Activated CD4-positive, alpha-beta T cell treated with anti-CD3 and anti-CD28 coated beads for 36 hours (primary cell): ENCODE results near the gene PIGX. TPM values are rescaled to one million over a fixed set of nuclear protein-coding genes. Genes with fewer than 3 reads are reported as not detected.
A peak's percentile ranks its signal among the peaks of the same experiment; 100 is the strongest.

Source experiments
- ATAC-seq: fragments of 200-7000 bp; cut with Tn5 transposase; one replicate; pipeline ENCODE4 v1.10.0; 2021; ENCODE audit warnings: mild to moderate bottlenecking, moderate library complexity
- CTCF ChIA-PET: fragments of 350-600 bp; sonication (Branson Sonifier 250); formaldehyde crosslinking; loops from one replicate; lab custom pipeline; 2021; ENCODE audit warnings: antibody characterized with exemption; lab: Charles Lee
- POLR2A ChIA-PET: fragments of 350-600 bp; sonication (Branson Sonifier 250); formaldehyde crosslinking; loops from one replicate; lab custom pipeline; 2021; ENCODE audit warnings: antibody characterized with exemption, inconsistent platforms; lab: Charles Lee
- DNase-seq: peaks from one replicate; pipeline ENCODE4 v3.0.0-alpha.2; 2020
- H3K27ac Mint-ChIP-seq: one replicate; pipeline ENCODE4 v1.8.0; 2021; ENCODE audit warnings: mixed read lengths
- H3K27me3 Mint-ChIP-seq: one replicate; pipeline ENCODE4 v1.8.0; 2021; ENCODE audit warnings: mixed read lengths
- H3K36me3 Mint-ChIP-seq: one replicate; pipeline ENCODE4 v1.8.0; 2021; ENCODE audit warnings: low read depth, mixed read lengths
- H3K4me1 Mint-ChIP-seq: one replicate; pipeline ENCODE4 v1.8.0; 2021; ENCODE audit warnings: mixed read lengths
- H3K4me3 Mint-ChIP-seq: one replicate; pipeline ENCODE4 v1.8.0; 2021; ENCODE audit warnings: mild to moderate bottlenecking, moderate library complexity, mixed read lengths
- H3K9me3 Mint-ChIP-seq: one replicate; pipeline ENCODE4 v1.8.0; 2021; ENCODE audit warnings: low read depth, mixed read lengths
- intact Hi-C, 2 experiments: fragments of 100-400 bp; cut with DNase I in 1 of 2; cut with micrococcal nuclease in 1 of 2; formaldehyde crosslinking; loops; one replicate each; pipeline versions ENCODE4 v1.14.2 to v1.15.1; 2022 to 2024; cut with DNase I, micrococcal nuclease
- total RNA-seq, 2 experiments: library from RNA; stranded (reverse); gene quantifications; one replicate each; pipeline ENCODE4 v1.2.3, GENCODE V29; 2021

PIGX gene
- total RNA-seq, 2 experiments from 2014 or later, result 37.8 to 42.2 TPM

- POLR2A ChIA-PET, result no interaction called here
- Mint-ChIP-seq H3K4me1 (peaks cover 12% of the 10 kb centered on the region), H3K27me3 (no peaks in the 10 kb centered on the region), H3K9me3 (peaks cover 6% of the 10 kb centered on the region), H3K4me3 (no peak overlapping the region), H3K36me3 (peaks cover 2% of the 10 kb centered on the region), H3K27ac (no peak overlapping the region)
- ATAC-seq (no peak), DNase-seq (no peak)
- intact Hi-C loops, result loop anchor here in 1 of 2 experiments (5.0 kb wide), 1 partner anchor 149 kb away; no protein-coding TSS in a partner anchor
- CTCF ChIA-PET, result interaction anchor here (0.6 to 9.1 kb wide), 9 partner anchors 9 to 434 kb away, joined by 3 to 216 read pairs (median 6); no protein-coding TSS in a partner anchor
Observed at GRCh38 chr3:196686436-196686835, 25.7 kb upstream of the PIGX start.

- intact Hi-C loops, result loop anchor here in 1 of 2 experiments (5.0 kb wide), 1 partner anchor 151 kb away; no protein-coding TSS in a partner anchor
- DNase-seq (no peak), ATAC-seq (no peak)
- Mint-ChIP-seq H3K4me1 (peaks cover 12% of the 10 kb centered on the region), H3K9me3 (no peaks in the 10 kb centered on the region), H3K4me3 (no peak overlapping the region), H3K36me3 (no peaks in the 10 kb centered on the region), H3K27me3 (no peaks in the 10 kb centered on the region), H3K27ac (no peak overlapping the region)
- ChIA-PET CTCF (interaction anchor here (0.6 to 9.1 kb wide), 7 partner anchors 8 to 81 kb away, joined by 3 to 216 read pairs (median 4); no protein-coding TSS in a partner anchor), POLR2A (no interaction called here)
Observed at GRCh38 chr3:196688349-196688748, 23.8 kb upstream of the PIGX start.

GRCh38 chr3:196689941-196690660 lies 22.1 kb upstream of the PIGX start:
- H3K4me3 Mint-ChIP-seq, result no peak overlapping the region
- H3K27ac Mint-ChIP-seq, result no peak overlapping the region
- H3K36me3 Mint-ChIP-seq, result no peaks in the 10 kb centered on the region
- intact Hi-C loops, result loop anchor here in 1 of 2 experiments (5.0 kb wide), 1 partner anchor 153 kb away; no protein-coding TSS in a partner anchor
- ATAC-seq (no peak), DNase-seq (no peak)
- H3K27me3 Mint-ChIP-seq, result no peaks in the 10 kb centered on the region
- CTCF ChIA-PET, result interaction anchor here (0.8 to 9.1 kb wide), 3 partner anchors 17 to 154 kb away, joined by 4 to 216 read pairs (median 6); no protein-coding TSS in a partner anchor
- no peaks in the 10 kb centered on the region for H3K9me3 Mint-ChIP-seq
- peaks cover 3% of the 10 kb centered on the region for H3K4me1 Mint-ChIP-seq
- POLR2A ChIA-PET, result no interaction called here

GRCh38 chr3:196691386-196691785 lies 20.8 kb upstream of the PIGX start:
- intact Hi-C loops, result no loop called here
- Mint-ChIP-seq H3K27me3 (no peaks in the 10 kb centered on the region), H3K9me3 (no peaks in the 10 kb centered on the region), H3K4me3 (no peak overlapping the region), H3K4me1 (peaks cover 3% of the 10 kb centered on the region), H3K27ac (no peak overlapping the region), H3K36me3 (no peaks in the 10 kb centered on the region)
- DNase-seq, result no peak
- ChIA-PET POLR2A (no interaction called here), CTCF (interaction anchor here (1.7 to 9.1 kb wide), 2 partner anchors 16 to 84 kb away, joined by 4 to 216 read pairs; no protein-coding TSS in a partner anchor)
- no peak for ATAC-seq

- no peak overlapping the region for H3K4me3 Mint-ChIP-seq
- ChIA-PET POLR2A (interaction anchor here (0.7 to 1.0 kb wide), 2 partner anchors 18 to 85 kb away, joined by 3 to 4 read pairs; partner anchors contain the start of genes CEP19 and PIGX), CTCF (interaction anchor here (0.6 to 1.1 kb wide), 3 partner anchors 85 to 1128 kb away, joined by 3 read pairs; no protein-coding TSS in a partner anchor)
- H3K4me1 Mint-ChIP-seq, result peaks cover 3% of the 10 kb centered on the region
- H3K36me3 Mint-ChIP-seq, result no peaks in the 10 kb centered on the region
- intact Hi-C loops, result no loop called here
- peak; percentile 48 for ATAC-seq
- peak; percentile 39 for DNase-seq
- H3K27ac Mint-ChIP-seq, result no peak overlapping the region
- H3K9me3 Mint-ChIP-seq, result no peaks in the 10 kb centered on the region
- H3K27me3 Mint-ChIP-seq, result no peaks in the 10 kb centered on the region
Observed at GRCh38 chr3:196694202-196694638, 18.0 kb upstream of the PIGX start.

GRCh38 chr3:196694941-196695848 lies 17.0 kb upstream of the PIGX start:
- CTCF ChIA-PET, result interaction anchor here (0.9 to 2.1 kb wide), 4 partner anchors 10 to 112 kb away, joined by 3 to 7 read pairs (median 4); partner anchors contain the start of genes CEP19 and PIGX
- Mint-ChIP-seq H3K9me3 (no peaks in the 10 kb centered on the region), H3K27ac (no peak overlapping the region), H3K4me3 (peak overlapping the region; percentile 39), H3K4me1 (peaks cover 3% of the 10 kb centered on the region), H3K36me3 (no peaks in the 10 kb centered on the region), H3K27me3 (no peaks in the 10 kb centered on the region)
- intact Hi-C loops, result no loop called here
- POLR2A ChIA-PET, result no interaction called here
- peak; percentile 40 for DNase-seq
- ATAC-seq, result peak; percentile 25

GRCh38 chr3:196695849-196696226 lies 16.3 kb upstream of the PIGX start:
- H3K4me1 Mint-ChIP-seq, result peaks cover 3% of the 10 kb centered on the region
- peak; percentile 42 for ATAC-seq
- H3K27ac Mint-ChIP-seq, result peak overlapping the region; percentile 67
- peak; percentile 22 for DNase-seq
- CTCF ChIA-PET, result interaction anchor here (0.6 to 2.1 kb wide), 7 partner anchors 9 to 453 kb away, joined by 3 to 9 read pairs (median 4); partner anchors contain the start of genes CEP19 and PIGX
- intact Hi-C loops, result no loop called here
- H3K4me3 Mint-ChIP-seq, result peak overlapping the region; percentile 39
- H3K27me3 Mint-ChIP-seq, result no peaks in the 10 kb centered on the region
- H3K36me3 Mint-ChIP-seq, result no peaks in the 10 kb centered on the region
- POLR2A ChIA-PET, result no interaction called here
- H3K9me3 Mint-ChIP-seq, result no peaks in the 10 kb centered on the region

- DNase-seq (no peak), ATAC-seq (no peak)
- intact Hi-C loops, result no loop called here
- ChIA-PET POLR2A (no interaction called here), CTCF (interaction anchor here (0.6 to 2.1 kb wide), 3 partner anchors 10 to 138 kb away, joined by 3 to 9 read pairs (median 7); no protein-coding TSS in a partner anchor)
- Mint-ChIP-seq H3K4me3 (no peak overlapping the region), H3K27ac (no peak overlapping the region), H3K4me1 (peaks cover 3% of the 10 kb centered on the region), H3K36me3 (no peaks in the 10 kb centered on the region), H3K27me3 (no peaks in the 10 kb centered on the region), H3K9me3 (no peaks in the 10 kb centered on the region)
Observed at GRCh38 chr3:196697270-196697669, 14.9 kb upstream of the PIGX start.

- no peak for ATAC-seq
- H3K9me3 Mint-ChIP-seq, result no peaks in the 10 kb centered on the region
- ChIA-PET POLR2A (no interaction called here), CTCF (interaction anchor here (0.5 to 0.7 kb wide), 2 partner anchors 89 to 95 kb away, joined by 3 read pairs; no protein-coding TSS in a partner anchor)
- no peak overlapping the region for H3K4me3 Mint-ChIP-seq
- intact Hi-C loops, result no loop called here
- H3K27ac Mint-ChIP-seq, result no peak overlapping the region
- H3K27me3 Mint-ChIP-seq, result no peaks in the 10 kb centered on the region
- no peaks in the 10 kb centered on the region for H3K36me3 Mint-ChIP-seq
- H3K4me1 Mint-ChIP-seq, result peaks cover 2% of the 10 kb centered on the region
- DNase-seq, result no peak
Observed at GRCh38 chr3:196699749-196700148, 12.4 kb upstream of the PIGX start.

- DNase-seq (no peak), ATAC-seq (no peak)
- Mint-ChIP-seq H3K27me3 (no peaks in the 10 kb centered on the region), H3K4me3 (no peak overlapping the region), H3K9me3 (no peaks in the 10 kb centered on the region), H3K27ac (no peak overlapping the region), H3K4me1 (no peaks in the 10 kb centered on the region), H3K36me3 (no peaks in the 10 kb centered on the region)
- ChIA-PET POLR2A (no interaction called here), CTCF (interaction anchor here (0.7 kb wide), 1 partner anchor 539 kb away, joined by 3 read pairs; no protein-coding TSS in a partner anchor)
- intact Hi-C loops, result no loop called here
Observed at GRCh38 chr3:196700801-196701200, 11.4 kb upstream of the PIGX start.

- Mint-ChIP-seq H3K4me1 (peaks cover 9% of the 10 kb centered on the region), H3K9me3 (no peaks in the 10 kb centered on the region), H3K4me3 (no peak overlapping the region), H3K27me3 (no peaks in the 10 kb centered on the region), H3K27ac (no peak overlapping the region), H3K36me3 (peaks cover 9% of the 10 kb centered on the region)
- ATAC-seq (no peak), DNase-seq (no peak)
- CTCF ChIA-PET, result no interaction called here
- intact Hi-C loops, result no loop called here
- POLR2A ChIA-PET, result no interaction called here
Observed at GRCh38 chr3:196706327-196706726, 5.8 kb upstream of the PIGX start.
